Globus pallidus (tissue), 1 donor: ENCODE results near the gene EPRS1.
"Not testable (repeated sequence)": the region's sequence is repeated elsewhere in the genome, so short reads cannot be mapped to it uniquely, and the experiment has no call there.

ENCODE experiments used
- DNase-seq: peaks from one replicate; pipeline ENCODE4 v3.0.0-alpha.2; 2015; ENCODE audit warnings: low spot score

The EPRS1 gene

GRCh38 chr1:220038640-220039039 is 7.7 kb downstream of the EPRS1 start:
- no peak for DNase-seq

GRCh38 chr1:220037810-220038209 is 8.5 kb downstream of the EPRS1 start:
- DNase-seq, result not testable (repeated sequence)

GRCh38 chr1:220032911-220033310 is 13.4 kb downstream of the EPRS1 start:
- no peak for DNase-seq

- DNase-seq, result no peak
Observed at GRCh38 chr1:220031287-220031686, 15.0 kb downstream of the EPRS1 start.

GRCh38 chr1:220028346-220028895 is 17.9 kb downstream of the EPRS1 start:
- DNase-seq, result no peak

GRCh38 chr1:220019071-220019470 is 27.2 kb downstream of the EPRS1 start:
- DNase-seq, result no peak

GRCh38 chr1:220013497-220013896 is 32.8 kb downstream of the EPRS1 start:
- no peak for DNase-seq

- DNase-seq, result no peak
Observed at GRCh38 chr1:220012259-220012658, 34.0 kb downstream of the EPRS1 start.

GRCh38 chr1:220011620-220012019 is 34.7 kb downstream of the EPRS1 start:
- no peak for DNase-seq

- no peak for DNase-seq
Observed at GRCh38 chr1:220007438-220007837, 38.9 kb downstream of the EPRS1 start.

GRCh38 chr1:220005489-220005888 is 40.8 kb downstream of the EPRS1 start:
- no peak for DNase-seq

- DNase-seq, result no peak
Observed at GRCh38 chr1:220003610-220004299, 42.5 kb downstream of the EPRS1 start.

GRCh38 chr1:220003015-220003414 is 43.3 kb downstream of the EPRS1 start:
- DNase-seq, result no peak

- no peak for DNase-seq
Observed at GRCh38 chr1:220001095-220001501, 45.2 kb downstream of the EPRS1 start.

GRCh38 chr1:219999821-220000220 is 46.5 kb downstream of the EPRS1 start:
- DNase-seq, result no peak
